GM19397 (cell line): ENCODE measurements around the gene ABLIM2.

ENCODE experiments used
- ATAC-seq: cut with Tn5 transposase; IDR thresholded peaks from one replicate; pipeline ENCODE4 v1.9.1; 2021; ENCODE audit warnings: mild to moderate bottlenecking, moderate library complexity; ENCODE audit not compliant: unreplicated experiment

The ABLIM2 gene

GRCh38 chr4:8158710-8159536 is at the start of gene ABLIM2:
ABLIM2 (minus strand) TSS chr4:8158813; CDS start chr4:8158689, 124 bp downstream.
- ATAC-seq = peak; percentile 97

- no peak for ATAC-seq
Measured at GRCh38 chr4:8207314-8207713, 48.7 kb upstream of the ABLIM2 start.

GRCh38 chr4:8205749-8206611 is 47.4 kb upstream of the ABLIM2 start:
- ATAC-seq = no peak

GRCh38 chr4:8205241-8205707 is 46.7 kb upstream of the ABLIM2 start:
- no peak for ATAC-seq

GRCh38 chr4:8204576-8205227 is 46.1 kb upstream of the ABLIM2 start:
- ATAC-seq = no peak

GRCh38 chr4:8203817-8204216 is 45.2 kb upstream of the ABLIM2 start:
- ATAC-seq = no peak

GRCh38 chr4:8203052-8203401 is 44.4 kb upstream of the ABLIM2 start:
- ATAC-seq = no peak

GRCh38 chr4:8202108-8203051 is 43.8 kb upstream of the ABLIM2 start:
- ATAC-seq = no peak

- no peak for ATAC-seq
Measured at GRCh38 chr4:8201321-8201781, 42.7 kb upstream of the ABLIM2 start.

GRCh38 chr4:8200302-8200975 is 41.8 kb upstream of the ABLIM2 start:
- no peak for ATAC-seq

- ATAC-seq = no peak
Measured at GRCh38 chr4:8199594-8200301, 41.1 kb upstream of the ABLIM2 start.

GRCh38 chr4:8198906-8199593 is 40.4 kb upstream of the ABLIM2 start, which contains the start of gene SH3TC1:
SH3TC1 (plus strand) TSS chr4:8199290; CDS start chr4:8205195, 5,905 bp downstream.
- ATAC-seq = peak; percentile 87

- no peak for ATAC-seq
Measured at GRCh38 chr4:8198206-8198905, 39.7 kb upstream of the ABLIM2 start.

- ATAC-seq = no peak
Measured at GRCh38 chr4:8197521-8197920, 38.9 kb upstream of the ABLIM2 start.

GRCh38 chr4:8195841-8196458 is 37.3 kb upstream of the ABLIM2 start:
- ATAC-seq = no peak

- ATAC-seq = no peak
Measured at GRCh38 chr4:8195431-8195830, 36.8 kb upstream of the ABLIM2 start.
